ENCODE measurements around the gene SLAMF6. TPM values are rescaled to one million over a fixed set of nuclear protein-coding genes. Genes with fewer than 3 reads are reported as not detected.

SLAMF6 gene
- total and polyA plus RNA-seq, 3 experiments from 2014 or later, result 28.3 to 201 (median 30.7) TPM

- no peaks in the 10 kb centered on the region for H3K9me3 ChIP-seq (ENCODE audit: low read length)
- H3K4me1 Mint-ChIP-seq, result peaks cover 61 to 84% (median 77%) of the 10 kb centered on the region in 3 donors
- peaks cover 0 to 4% (median 0%) of the 10 kb centered on the region in 3 donors for H3K36me3 Mint-ChIP-seq
- no peak overlapping the region for H3K4me3 ChIP-seq (ENCODE audit: low read length)
- no peak for DNase-seq
- no peak overlapping the region for H3K27ac ChIP-seq (ENCODE audit: low read depth, low read length)
- H3K4me3 Mint-ChIP-seq, result peak overlapping the region in 6 of 7 donors; percentile 21 to 81 (median 32)
- no peaks in the 10 kb centered on the region for H3K27me3 Mint-ChIP-seq
- no peaks in the 10 kb centered on the region for H3K27me3 ChIP-seq (ENCODE audit: insufficient read depth, low read length, poor library complexity, severe bottlenecking)
- no peaks in the 10 kb centered on the region for H3K9me3 Mint-ChIP-seq
- H3K4me1 ChIP-seq (ENCODE audit: insufficient read depth, low read length), result peaks cover 25% of the 10 kb centered on the region
- peak overlapping the region in 5 of 8 donors; percentile 29 to 55 (median 45) for H3K27ac Mint-ChIP-seq
- H3K36me3 ChIP-seq (ENCODE audit: insufficient read depth, low read length), result no peaks in the 10 kb centered on the region
- POLR2A ChIA-PET, result interaction anchor here (0.5 to 1.3 kb wide), 5 partner anchors 8 to 287 kb away, joined by 3 to 4 read pairs (median 3); no protein-coding TSS in a partner anchor
- CTCF ChIA-PET, result interaction anchor here (1.2 kb wide), 1 partner anchor 224 kb away, joined by 3 read pairs; no protein-coding TSS in a partner anchor
These were observed 71.2 kb downstream of the SLAMF6 start for GRCh38 chr1:160451859-160452232.

- Histone ChIP-seq H3K27me3 (ENCODE audit: insufficient read depth, low read length, poor library complexity, severe bottlenecking) (no peaks in the 10 kb centered on the region), H3K4me1 (ENCODE audit: insufficient read depth, low read length) (peaks cover 30% of the 10 kb centered on the region), H3K27ac (ENCODE audit: low read depth, low read length) (no peak overlapping the region), H3K9me3 (ENCODE audit: low read length) (no peaks in the 10 kb centered on the region), H3K36me3 (ENCODE audit: insufficient read depth, low read length) (no peaks in the 10 kb centered on the region), H3K4me3 (ENCODE audit: low read length) (no peak overlapping the region)
- Mint-ChIP-seq H3K9me3 (no peaks in the 10 kb centered on the region), H3K27ac (peak overlapping the region in 6 of 8 donors; percentile 3 to 55 (median 38)), H3K36me3 (peaks cover 0 to 4% (median 0%) of the 10 kb centered on the region in 3 donors), H3K4me3 (peak overlapping the region; percentile 2 to 81 (median 37)), H3K4me1 (peaks cover 65 to 84% (median 79%) of the 10 kb centered on the region in 3 donors), H3K27me3 (no peaks in the 10 kb centered on the region)
- POLR2A ChIA-PET, result interaction anchor here (0.5 to 1.3 kb wide), 6 partner anchors 8 to 287 kb away, joined by 3 to 4 read pairs (median 4); no protein-coding TSS in a partner anchor
- no peak for DNase-seq
- CTCF ChIA-PET, result interaction anchor here (1.2 kb wide), 1 partner anchor 224 kb away, joined by 3 read pairs; no protein-coding TSS in a partner anchor
These were observed 71.8 kb downstream of the SLAMF6 start for GRCh38 chr1:160451119-160451858.

DNA sequence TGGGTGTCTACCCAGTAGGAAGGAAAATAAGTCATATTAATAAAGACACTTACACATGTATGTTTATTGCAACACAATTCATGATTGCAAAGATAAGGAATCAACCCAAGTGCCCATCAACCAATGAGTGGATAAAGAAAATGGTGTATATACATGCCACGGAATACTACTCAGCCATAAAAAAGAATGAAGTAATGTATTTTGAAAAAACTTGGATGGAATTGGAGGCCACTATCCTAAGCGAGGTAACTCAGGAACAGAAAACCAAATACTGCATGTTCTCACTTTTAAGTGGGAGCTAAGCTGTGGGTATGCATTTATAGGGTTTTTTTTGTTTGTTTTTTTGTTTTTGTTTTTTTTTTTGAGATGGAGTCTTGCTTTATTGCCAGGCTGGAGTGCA is 73.6 kb downstream of the SLAMF6 start:
- Mint-ChIP-seq H3K36me3 (peaks cover 0 to 4% (median 0%) of the 10 kb centered on the region in 3 donors), H3K4me1 (peaks cover 56 to 77% (median 73%) of the 10 kb centered on the region in 3 donors), H3K27me3 (peaks cover 0 to 1% of the 10 kb centered on the region in 2 donors)

DNA sequence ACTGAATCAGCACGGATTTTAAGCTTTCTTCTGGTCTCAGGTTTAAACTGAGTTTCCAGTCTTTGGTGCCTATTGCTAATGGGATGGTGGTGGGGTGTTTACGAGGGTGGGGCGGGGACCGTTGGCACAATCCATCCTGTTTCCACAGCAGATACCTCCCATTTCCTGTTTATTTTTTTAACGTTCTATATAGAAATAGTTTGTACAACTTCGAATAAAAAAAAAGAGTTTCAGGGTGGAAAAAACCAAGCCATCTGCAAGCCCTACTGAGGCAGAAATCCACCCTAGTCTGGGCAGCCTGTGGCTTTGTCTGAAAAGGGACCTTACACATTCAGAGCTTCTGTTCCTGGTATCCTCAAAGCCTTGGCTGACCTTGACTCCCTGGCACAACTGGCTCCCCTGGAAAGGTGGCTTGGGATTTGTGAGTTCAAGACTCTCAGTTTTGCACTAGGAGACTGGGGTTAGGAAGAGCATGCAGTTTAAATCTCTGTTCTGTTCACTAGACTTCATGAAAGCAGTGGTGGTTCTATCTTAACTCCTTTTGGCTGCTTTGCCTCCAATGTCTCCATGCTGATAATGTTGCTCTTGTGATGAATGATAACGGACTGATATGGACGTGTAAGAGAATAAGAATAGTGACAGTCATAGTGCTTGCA is 76.0 kb downstream of the SLAMF6 start:
- Histone ChIP-seq H3K27me3 (ENCODE audit: insufficient read depth, low read length, poor library complexity, severe bottlenecking) (no peaks in the 10 kb centered on the region), H3K9me3 (ENCODE audit: low read length) (no peaks in the 10 kb centered on the region), H3K4me3 (ENCODE audit: low read length) (no peak overlapping the region), H3K4me1 (ENCODE audit: insufficient read depth, low read length) (peaks cover 37% of the 10 kb centered on the region), H3K27ac (ENCODE audit: low read depth, low read length) (no peak overlapping the region), H3K36me3 (ENCODE audit: insufficient read depth, low read length) (no peaks in the 10 kb centered on the region)
- DNase-seq, result no peak
- CTCF ChIA-PET, result interaction anchor here (0.9 to 1.3 kb wide), 2 partner anchors 23 to 172 kb away, joined by 3 read pairs; no protein-coding TSS in a partner anchor
- H3K27me3 Mint-ChIP-seq, result peaks cover 0 to 1% of the 10 kb centered on the region in 2 donors
- H3K36me3 Mint-ChIP-seq, result peaks cover 0 to 4% (median 0%) of the 10 kb centered on the region in 3 donors
- H3K27ac Mint-ChIP-seq, result peak overlapping the region; percentile 56 to 90 (median 74)
- H3K4me1 Mint-ChIP-seq, result peaks cover 59 to 79% (median 70%) of the 10 kb centered on the region in 3 donors
- POLR2A ChIA-PET, result no interaction called here
- H3K9me3 Mint-ChIP-seq, result no peaks in the 10 kb centered on the region
- H3K4me3 Mint-ChIP-seq, result peak overlapping the region; percentile 6 to 43 (median 21)

More for the DNA sequence above, 73.6 kb downstream of the SLAMF6 start:
- CTCF ChIA-PET, result no interaction called here
- no peak overlapping the region for H3K4me3 ChIP-seq (ENCODE audit: low read length)
- H3K27me3 ChIP-seq (ENCODE audit: insufficient read depth, low read length, poor library complexity, severe bottlenecking), result no peaks in the 10 kb centered on the region
- peaks cover 25% of the 10 kb centered on the region for H3K4me1 ChIP-seq (ENCODE audit: insufficient read depth, low read length)
- H3K36me3 ChIP-seq (ENCODE audit: insufficient read depth, low read length), result no peaks in the 10 kb centered on the region
- Mint-ChIP-seq H3K4me3 (no peak overlapping the region), H3K27ac (no peak overlapping the region), H3K9me3 (no peaks in the 10 kb centered on the region)
- H3K27ac ChIP-seq (ENCODE audit: low read depth, low read length), result no peak overlapping the region
- no peaks in the 10 kb centered on the region for H3K9me3 ChIP-seq (ENCODE audit: low read length)
- no peak for DNase-seq
- POLR2A ChIA-PET, result interaction anchor here (0.7 kb wide), 1 partner anchor 222 kb away, joined by 3 read pairs; no protein-coding TSS in a partner anchor

DNA sequence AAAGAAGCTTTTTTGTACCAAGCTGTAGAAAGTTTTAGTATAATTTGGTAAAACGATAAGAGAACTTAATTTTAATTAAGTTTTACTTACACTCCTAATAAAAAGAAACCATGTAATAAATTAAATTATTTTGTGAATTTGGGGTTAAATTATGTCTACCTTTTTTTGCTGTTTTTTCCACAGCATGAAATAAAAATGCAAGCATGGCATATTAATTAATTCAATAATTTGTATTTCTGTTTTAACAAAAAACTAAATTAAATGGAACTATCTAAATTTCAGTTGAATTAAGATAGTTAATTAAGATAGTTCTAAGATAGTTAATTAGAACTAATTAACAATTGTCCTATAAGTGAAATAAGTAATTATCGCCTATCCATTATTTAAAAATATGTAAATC is 83.3 kb downstream of the SLAMF6 start:
- no peaks in the 10 kb centered on the region for H3K36me3 ChIP-seq (ENCODE audit: insufficient read depth, low read length)
- Mint-ChIP-seq H3K4me1 (peaks cover 42 to 59% (median 54%) of the 10 kb centered on the region in 3 donors), H3K36me3 (peaks cover 0 to 3% (median 1%) of the 10 kb centered on the region in 3 donors), H3K27me3 (no peaks in the 10 kb centered on the region), H3K4me3 (no peak overlapping the region), H3K9me3 (no peaks in the 10 kb centered on the region), H3K27ac (no peak overlapping the region)
- no peaks in the 10 kb centered on the region for H3K27me3 ChIP-seq (ENCODE audit: insufficient read depth, low read length, poor library complexity, severe bottlenecking)
- no peak overlapping the region for H3K27ac ChIP-seq (ENCODE audit: low read depth, low read length)
- H3K4me3 ChIP-seq (ENCODE audit: low read length), result no peak overlapping the region
- H3K4me1 ChIP-seq (ENCODE audit: insufficient read depth, low read length), result peaks cover 37% of the 10 kb centered on the region
- H3K9me3 ChIP-seq (ENCODE audit: low read length), result no peaks in the 10 kb centered on the region
- POLR2A ChIA-PET, result interaction anchor here (0.6 to 0.7 kb wide), 2 partner anchors 95 to 105 kb away, joined by 3 to 4 read pairs; no protein-coding TSS in a partner anchor
- CTCF ChIA-PET, result no interaction called here
- DNase-seq, result no peak

GRCh38 chr1:160438935-160439334 is 84.1 kb downstream of the SLAMF6 start:
- Histone ChIP-seq H3K9me3 (ENCODE audit: low read length) (no peaks in the 10 kb centered on the region), H3K36me3 (ENCODE audit: insufficient read depth, low read length) (no peaks in the 10 kb centered on the region), H3K27ac (ENCODE audit: low read depth, low read length) (no peak overlapping the region), H3K4me3 (ENCODE audit: low read length) (peak overlapping the region; percentile 65), H3K4me1 (ENCODE audit: insufficient read depth, low read length) (peaks cover 34% of the 10 kb centered on the region), H3K27me3 (ENCODE audit: insufficient read depth, low read length, poor library complexity, severe bottlenecking) (no peaks in the 10 kb centered on the region)
- Mint-ChIP-seq H3K36me3 (peaks cover 0 to 4% (median 1%) of the 10 kb centered on the region in 3 donors), H3K27me3 (no peaks in the 10 kb centered on the region), H3K4me3 (peak overlapping the region in 6 of 7 donors; percentile 76 to 93 (median 86)), H3K9me3 (peaks cover 0 to 2% (median 0%) of the 10 kb centered on the region in 5 donors), H3K27ac (peak overlapping the region; percentile 86 to 100 (median 97)), H3K4me1 (peaks cover 42 to 62% (median 55%) of the 10 kb centered on the region in 3 donors)
- POLR2A ChIA-PET, result interaction anchor here (0.7 kb wide), 1 partner anchor 105 kb away, joined by 4 read pairs; no protein-coding TSS in a partner anchor
- CTCF ChIA-PET, result no interaction called here
- DNase-seq, result no peak

GRCh38 chr1:160438317-160438918 is 84.6 kb downstream of the SLAMF6 start:
- Mint-ChIP-seq H3K4me1 (peaks cover 41 to 61% (median 55%) of the 10 kb centered on the region in 3 donors), H3K9me3 (peaks cover 0 to 2% (median 0%) of the 10 kb centered on the region in 5 donors), H3K4me3 (peak overlapping the region; percentile 48 to 93 (median 82)), H3K27me3 (no peaks in the 10 kb centered on the region), H3K36me3 (peaks cover 0 to 4% (median 1%) of the 10 kb centered on the region in 3 donors), H3K27ac (peak overlapping the region; percentile 86 to 100 (median 97))
- H3K4me3 ChIP-seq (ENCODE audit: low read length), result peak overlapping the region; percentile 65
- ChIA-PET CTCF (interaction anchor here (1.1 kb wide), 1 partner anchor 42 kb away, joined by 3 read pairs; no protein-coding TSS in a partner anchor), POLR2A (interaction anchor here (0.9 kb wide), 1 partner anchor 10 kb away, joined by 5 read pairs; no protein-coding TSS in a partner anchor)
- H3K27me3 ChIP-seq (ENCODE audit: insufficient read depth, low read length, poor library complexity, severe bottlenecking), result no peaks in the 10 kb centered on the region
- H3K36me3 ChIP-seq (ENCODE audit: insufficient read depth, low read length), result no peaks in the 10 kb centered on the region
- peak overlapping the region; percentile 69 for H3K27ac ChIP-seq (ENCODE audit: low read depth, low read length)
- no peaks in the 10 kb centered on the region for H3K9me3 ChIP-seq (ENCODE audit: low read length)
- no peak for DNase-seq
- H3K4me1 ChIP-seq (ENCODE audit: insufficient read depth, low read length), result peaks cover 31% of the 10 kb centered on the region
